HepG2 (cell line): Measurements from ENCODE around the gene SRRM4. TPM values are rescaled to one million over a fixed set of nuclear protein-coding genes. Genes with fewer than 3 reads are reported as not detected.

Source experiments
- ATAC-seq: fragments of 200-7000 bp; cut with Tn5 transposase; 3 replicates; pipeline ENCODE4 v1.9.1; 2020; ENCODE audit warnings: mild to moderate bottlenecking, moderate library complexity
- BruUV-seq: library from RNA; stranded (reverse); fragments of 400-500 nt; replicated peaks from 2 replicates; lab custom pipeline; 2021; lab: Mats Ljungman, UMichigan
- CTCF ChIA-PET: fragments of 300-600 bp; formaldehyde crosslinking; extraction: SDS; loops from one replicate; lab custom pipeline; 2021; ENCODE audit warnings: low total read pairs, inconsistent platforms, low intra/inter-chr PET ratio; lab: Yijun Ruan, JAX
- POLR2A ChIA-PET: fragments of 350-600 bp; sonication (Branson Sonifier 250); formaldehyde crosslinking; loops from one replicate; lab custom pipeline; 2020; ENCODE audit warnings: antibody characterized with exemption, inconsistent platforms; lab: Yijun Ruan, JAX
- DNase-seq: peaks from one replicate; pipeline ENCODE4 v3.0.0-alpha.2; 2015; ENCODE audit warnings: low spot score
- FAIRE-seq: peaks from 3 replicates; lab custom pipeline; 2011; peaks lifted over from hg19 to GRCh38; lab: Jason Lieb, UNC
- H2AFZ ChIP-seq: one replicate; pipeline ENCODE4 v1.6.1; 2011; ENCODE audit warnings: low read length, inconsistent platforms
- H3K27ac ChIP-seq: fragments of 300-600 bp; 3 replicates; pipeline ENCODE4 v1.8.0; 2011; ENCODE audit warnings: mixed run types, mild to moderate bottlenecking, mixed read lengths, low read length, inconsistent platforms; ENCODE audit not compliant: insufficient read depth; ENCODE audit errors: extremely low read length
- H3K27me3 ChIP-seq, 2 experiments: fragments of 200-600 bp in 1 of 2; 2 replicates in 1 of 2; 3 replicates in 1 of 2; pipeline versions ENCODE4 v1.6.0 to v1.8.0; 2011; ENCODE audit warnings: low read length in 2 of 2, mild to moderate bottlenecking in 2 of 2, moderate library complexity in 2 of 2, inconsistent platforms in 1 of 2; ENCODE audit not compliant: insufficient read depth in 2 of 2, control insufficient read depth in 1 of 2
- H3K36me3 ChIP-seq, 2 experiments: fragments of 200-600 bp in 1 of 2; replicated peaks in 1 of 2; 2 replicates in 1 of 2; 3 replicates in 1 of 2; pipeline versions ENCODE4 v1.5.1 to v1.8.0; 2011; ENCODE audit warnings: low read length in 2 of 2, inconsistent platforms in 1 of 2; ENCODE audit not compliant: insufficient read depth in 2 of 2, control insufficient read depth in 1 of 2
- H3K4me1 ChIP-seq: 2 replicates; pipeline ENCODE4 v1.5.1; 2012; ENCODE audit warnings: low read length, inconsistent platforms; ENCODE audit not compliant: insufficient read depth
- H3K4me2 ChIP-seq: 2 replicates; pipeline ENCODE4 v1.6.0; 2011; ENCODE audit warnings: low read depth, low read length, inconsistent platforms
- H3K4me3 ChIP-seq, 3 experiments: fragments of 200-600 bp in 1 of 3; sonication (generic), shearing (Covaris generic) in 1 of 3; replicated peaks in 1 of 3; 2 replicates each; pipeline ENCODE4 v1.5.1; 2011 to 2016; ENCODE audit warnings: low read length in 3 of 3, inconsistent platforms in 2 of 3, low read depth in 2 of 3, mild to moderate bottlenecking in 2 of 3, control low read depth in 1 of 3, mixed read lengths in 1 of 3; ENCODE audit not compliant: insufficient read depth in 1 of 3
- H3K79me2 ChIP-seq: one replicate; pipeline ENCODE4 v1.6.1; 2011; ENCODE audit warnings: low read length, inconsistent platforms; ENCODE audit not compliant: insufficient read depth
- H3K9ac ChIP-seq: 2 replicates; pipeline ENCODE4 v1.6.0; 2011; ENCODE audit warnings: mild to moderate bottlenecking, low read depth, low read length, inconsistent platforms; ENCODE audit not compliant: insufficient read depth
- H3K9me3 ChIP-seq: 2 replicates; pipeline ENCODE4 v1.5.1; 2012; ENCODE audit warnings: mild to moderate bottlenecking, low read length
- H4K20me1 ChIP-seq: 2 replicates; pipeline ENCODE4 v1.6.0; 2011; ENCODE audit warnings: inconsistent platforms, mild to moderate bottlenecking, low read length, moderate library complexity; ENCODE audit not compliant: insufficient read depth
- CEBPB ChIP-seq: IDR thresholded peaks from 2 replicates; pipeline ENCODE4 v1.6.1; 2011; ENCODE audit warnings: low read depth, low read length, improper control_type of control experiment, borderline replicate concordance
- CEBPG ChIP-seq: IDR thresholded peaks from 2 replicates; pipeline ENCODE4 v1.6.1; 2016
- NFIB ChIP-seq: sonication (generic); formaldehyde crosslinking; IDR thresholded peaks from 2 replicates; pipeline ENCODE4 v1.9.0; 2021; ENCODE audit warnings: missing genetic modification reagents, mild to moderate bottlenecking, borderline replicate concordance
- SMARCC2 ChIP-seq: fragments of 450-650 bp; IDR thresholded peaks from 2 replicates; pipeline ENCODE4 v1.6.1; 2017; ENCODE audit warnings: antibody characterized with exemption, mild to moderate bottlenecking
- TBX3 ChIP-seq: fragments of 450-650 bp; IDR thresholded peaks from 2 replicates; pipeline ENCODE4 v1.6.1; 2017; ENCODE audit warnings: antibody characterized with exemption, mild to moderate bottlenecking, inconsistent platforms, borderline replicate concordance
- WGBS: methylation state at CpG from one replicate; pipeline ENCODE4 v1.1.6; 2017; ENCODE audit warnings: low lambda C conversion rate; 5-methylcytosine and 5-hydroxymethylcytosine counted together
- in situ Hi-C: cut with HindIII; loops from 2 replicates; pipeline ENCODE4 v1.10.0; 2017; ENCODE audit warnings: low pct_unique_long_range_greater_than_20kb; ENCODE audit not compliant: extremely low pct_ligation_motif_present
- intact Hi-C: fragments of 100-400 bp; cut with micrococcal nuclease; formaldehyde crosslinking; loops from one replicate; pipeline ENCODE4 v1.10.0; 2022; ENCODE audit not compliant: unreplicated experiment
- polyA plus RNA-seq, 8 experiments: library from polyadenylated mRNA; depleted of rRNA in 3 of 8; stranded (reverse) in 7 of 8; unstranded in 1 of 8; fragments of >200 nt; fragmentation: Illumina TruSeq in 4 of 8; extraction: Trizol in 4 of 8; gene quantifications; 2 replicates each; pipeline versions ENCODE4 v1.2.1 to v1.2.3, GENCODE V29; 2011 to 2016; ENCODE audit warnings: low read depth in 4 of 8, missing spikeins in 1 of 8, mixed read lengths in 1 of 8; ENCODE audit not compliant: insufficient read depth in 1 of 8
- total RNA-seq, 5 experiments: library from RNA; depleted of rRNA; stranded (reverse); fragments of >200 nt; fragmentation: Illumina TruSeq; extraction: Trizol; gene quantifications; 2 replicates each; pipeline ENCODE4 v1.2.3, GENCODE V29; 2016; ENCODE audit warnings: low read depth in 1 of 5
- TF ChIP-seq, protein P1 (sequence below), 2 experiments: IDR thresholded peaks; 2 replicates each; pipeline ENCODE4 v1.6.1; 2011 to 2012; ENCODE audit warnings: low read length in 2 of 2, borderline replicate concordance in 1 of 2, low read depth in 1 of 2, mild to moderate bottlenecking in 1 of 2, moderate library complexity in 1 of 2
- TF ChIP-seq, protein P2 (sequence below): sonication (generic); formaldehyde crosslinking; conservative IDR thresholded peaks from 2 replicates; pipeline ENCODE4 v1.4.0; 2020; ENCODE audit warnings: missing genetic modification reagents
- TF ChIP-seq, protein P3 (sequence below): sonication (generic); formaldehyde crosslinking; IDR thresholded peaks from 2 replicates; pipeline ENCODE4 v1.4.0; 2020; ENCODE audit warnings: mild to moderate bottlenecking, missing genetic modification reagents, borderline replicate concordance
- TF ChIP-seq, protein P4 (sequence below): sonication (generic); formaldehyde crosslinking; IDR thresholded peaks from 2 replicates; pipeline ENCODE4 v1.8.1; 2022; ENCODE audit warnings: mild to moderate bottlenecking, missing genetic modification reagents

SRRM4 gene
- total and polyA plus RNA-seq, 2 of the 13 experiments (the other 11 are each of a cell fraction or from before 2014, with no cell fraction given), result not detected

DNA sequence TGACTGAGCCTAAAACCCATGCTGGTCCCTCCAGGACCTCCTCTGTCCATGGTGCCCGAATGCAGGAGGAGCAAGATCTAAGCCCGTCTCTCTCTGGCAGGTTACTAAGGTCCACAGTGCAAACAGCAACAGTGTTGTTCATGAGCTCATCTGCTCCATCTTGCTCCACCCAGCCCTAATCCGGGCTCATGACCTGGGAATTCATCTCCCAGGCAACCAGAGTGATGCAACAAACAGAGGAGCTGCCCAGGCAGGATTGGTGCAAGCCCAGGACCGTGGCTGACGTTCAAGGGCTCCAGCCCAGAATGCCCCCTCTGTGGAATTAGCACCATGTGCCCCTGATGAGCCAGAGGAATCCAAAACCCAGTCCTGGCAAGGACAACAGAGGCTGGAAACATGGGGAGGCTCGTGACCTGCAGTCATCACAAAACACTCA is 227.3 kb downstream of the SRRM4 start:
- Histone ChIP-seq H3K4me3 (no peak overlapping the region), H4K20me1 (no peaks in the 10 kb centered on the region), H3K27me3 (no peaks in the 10 kb centered on the region; a peak in 1 of 5 replicates), H3K4me1 (no peaks in the 10 kb centered on the region), H3K9ac (no peak overlapping the region), H2AFZ (no peak overlapping the region), H3K79me2 (no peaks in the 10 kb centered on the region), H3K9me3 (no peaks in the 10 kb centered on the region), H3K27ac (no peak overlapping the region), H3K4me2 (no peak overlapping the region), H3K36me3 (no peaks in the 10 kb centered on the region)
- no TSS peak for BruUV-seq
- FAIRE-seq (no peak), ATAC-seq (peak; percentile 48; the same call in 2 of the 3 replicates), DNase-seq (peak; percentile 33)
- CTCF ChIA-PET, result no interaction called here
- in situ Hi-C loops, result no loop called here
- intact Hi-C loops, result no loop called here
- POLR2A ChIA-PET, result no interaction called here
- WGBS, result no CpG with 5 or more reads among the region's 6 CpGs
- TF ChIP-seq CEBPB (peak; percentile 51; the same call in 1 of the 2 replicates), TBX3 (no peak), SMARCC2 (no peak), CEBPG (CRISPR knock-in tag) (no peak), NFIB (CRISPR knock-in tag) (no peak)
- TF ChIP-seq, protein P1, sequence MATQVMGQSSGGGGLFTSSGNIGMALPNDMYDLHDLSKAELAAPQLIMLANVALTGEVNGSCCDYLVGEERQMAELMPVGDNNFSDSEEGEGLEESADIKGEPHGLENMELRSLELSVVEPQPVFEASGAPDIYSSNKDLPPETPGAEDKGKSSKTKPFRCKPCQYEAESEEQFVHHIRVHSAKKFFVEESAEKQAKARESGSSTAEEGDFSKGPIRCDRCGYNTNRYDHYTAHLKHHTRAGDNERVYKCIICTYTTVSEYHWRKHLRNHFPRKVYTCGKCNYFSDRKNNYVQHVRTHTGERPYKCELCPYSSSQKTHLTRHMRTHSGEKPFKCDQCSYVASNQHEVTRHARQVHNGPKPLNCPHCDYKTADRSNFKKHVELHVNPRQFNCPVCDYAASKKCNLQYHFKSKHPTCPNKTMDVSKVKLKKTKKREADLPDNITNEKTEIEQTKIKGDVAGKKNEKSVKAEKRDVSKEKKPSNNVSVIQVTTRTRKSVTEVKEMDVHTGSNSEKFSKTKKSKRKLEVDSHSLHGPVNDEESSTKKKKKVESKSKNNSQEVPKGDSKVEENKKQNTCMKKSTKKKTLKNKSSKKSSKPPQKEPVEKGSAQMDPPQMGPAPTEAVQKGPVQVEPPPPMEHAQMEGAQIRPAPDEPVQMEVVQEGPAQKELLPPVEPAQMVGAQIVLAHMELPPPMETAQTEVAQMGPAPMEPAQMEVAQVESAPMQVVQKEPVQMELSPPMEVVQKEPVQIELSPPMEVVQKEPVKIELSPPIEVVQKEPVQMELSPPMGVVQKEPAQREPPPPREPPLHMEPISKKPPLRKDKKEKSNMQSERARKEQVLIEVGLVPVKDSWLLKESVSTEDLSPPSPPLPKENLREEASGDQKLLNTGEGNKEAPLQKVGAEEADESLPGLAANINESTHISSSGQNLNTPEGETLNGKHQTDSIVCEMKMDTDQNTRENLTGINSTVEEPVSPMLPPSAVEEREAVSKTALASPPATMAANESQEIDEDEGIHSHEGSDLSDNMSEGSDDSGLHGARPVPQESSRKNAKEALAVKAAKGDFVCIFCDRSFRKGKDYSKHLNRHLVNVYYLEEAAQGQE (IDR thresholded peaks at IDR 0.05; ENCODE audit: borderline replicate concordance in 1 of 2, low read depth in 1 of 2, low read length in 2 of 2), result peak in 1 of 2 experiments; percentile 63; a peak in 3 of 4 replicates
- TF ChIP-seq, protein P2, sequence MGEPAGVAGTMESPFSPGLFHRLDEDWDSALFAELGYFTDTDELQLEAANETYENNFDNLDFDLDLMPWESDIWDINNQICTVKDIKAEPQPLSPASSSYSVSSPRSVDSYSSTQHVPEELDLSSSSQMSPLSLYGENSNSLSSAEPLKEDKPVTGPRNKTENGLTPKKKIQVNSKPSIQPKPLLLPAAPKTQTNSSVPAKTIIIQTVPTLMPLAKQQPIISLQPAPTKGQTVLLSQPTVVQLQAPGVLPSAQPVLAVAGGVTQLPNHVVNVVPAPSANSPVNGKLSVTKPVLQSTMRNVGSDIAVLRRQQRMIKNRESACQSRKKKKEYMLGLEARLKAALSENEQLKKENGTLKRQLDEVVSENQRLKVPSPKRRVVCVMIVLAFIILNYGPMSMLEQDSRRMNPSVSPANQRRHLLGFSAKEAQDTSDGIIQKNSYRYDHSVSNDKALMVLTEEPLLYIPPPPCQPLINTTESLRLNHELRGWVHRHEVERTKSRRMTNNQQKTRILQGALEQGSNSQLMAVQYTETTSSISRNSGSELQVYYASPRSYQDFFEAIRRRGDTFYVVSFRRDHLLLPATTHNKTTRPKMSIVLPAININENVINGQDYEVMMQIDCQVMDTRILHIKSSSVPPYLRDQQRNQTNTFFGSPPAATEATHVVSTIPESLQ (CRISPR knock-in tag), result no peak
- TF ChIP-seq, protein P3, sequence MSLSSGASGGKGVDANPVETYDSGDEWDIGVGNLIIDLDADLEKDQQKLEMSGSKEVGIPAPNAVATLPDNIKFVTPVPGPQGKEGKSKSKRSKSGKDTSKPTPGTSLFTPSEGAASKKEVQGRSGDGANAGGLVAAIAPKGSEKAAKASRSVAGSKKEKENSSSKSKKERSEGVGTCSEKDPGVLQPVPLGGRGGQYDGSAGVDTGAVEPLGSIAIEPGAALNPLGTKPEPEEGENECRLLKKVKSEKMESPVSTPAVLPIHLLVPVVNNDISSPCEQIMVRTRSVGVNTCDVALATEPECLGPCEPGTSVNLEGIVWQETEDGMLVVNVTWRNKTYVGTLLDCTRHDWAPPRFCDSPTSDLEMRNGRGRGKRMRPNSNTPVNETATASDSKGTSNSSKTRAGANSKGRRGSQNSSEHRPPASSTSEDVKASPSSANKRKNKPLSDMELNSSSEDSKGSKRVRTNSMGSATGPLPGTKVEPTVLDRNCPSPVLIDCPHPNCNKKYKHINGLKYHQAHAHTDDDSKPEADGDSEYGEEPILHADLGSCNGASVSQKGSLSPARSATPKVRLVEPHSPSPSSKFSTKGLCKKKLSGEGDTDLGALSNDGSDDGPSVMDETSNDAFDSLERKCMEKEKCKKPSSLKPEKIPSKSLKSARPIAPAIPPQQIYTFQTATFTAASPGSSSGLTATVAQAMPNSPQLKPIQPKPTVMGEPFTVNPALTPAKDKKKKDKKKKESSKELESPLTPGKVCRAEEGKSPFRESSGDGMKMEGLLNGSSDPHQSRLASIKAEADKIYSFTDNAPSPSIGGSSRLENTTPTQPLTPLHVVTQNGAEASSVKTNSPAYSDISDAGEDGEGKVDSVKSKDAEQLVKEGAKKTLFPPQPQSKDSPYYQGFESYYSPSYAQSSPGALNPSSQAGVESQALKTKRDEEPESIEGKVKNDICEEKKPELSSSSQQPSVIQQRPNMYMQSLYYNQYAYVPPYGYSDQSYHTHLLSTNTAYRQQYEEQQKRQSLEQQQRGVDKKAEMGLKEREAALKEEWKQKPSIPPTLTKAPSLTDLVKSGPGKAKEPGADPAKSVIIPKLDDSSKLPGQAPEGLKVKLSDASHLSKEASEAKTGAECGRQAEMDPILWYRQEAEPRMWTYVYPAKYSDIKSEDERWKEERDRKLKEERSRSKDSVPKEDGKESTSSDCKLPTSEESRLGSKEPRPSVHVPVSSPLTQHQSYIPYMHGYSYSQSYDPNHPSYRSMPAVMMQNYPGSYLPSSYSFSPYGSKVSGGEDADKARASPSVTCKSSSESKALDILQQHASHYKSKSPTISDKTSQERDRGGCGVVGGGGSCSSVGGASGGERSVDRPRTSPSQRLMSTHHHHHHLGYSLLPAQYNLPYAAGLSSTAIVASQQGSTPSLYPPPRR (CRISPR knock-in tag), result no peak
- TF ChIP-seq, protein P4, sequence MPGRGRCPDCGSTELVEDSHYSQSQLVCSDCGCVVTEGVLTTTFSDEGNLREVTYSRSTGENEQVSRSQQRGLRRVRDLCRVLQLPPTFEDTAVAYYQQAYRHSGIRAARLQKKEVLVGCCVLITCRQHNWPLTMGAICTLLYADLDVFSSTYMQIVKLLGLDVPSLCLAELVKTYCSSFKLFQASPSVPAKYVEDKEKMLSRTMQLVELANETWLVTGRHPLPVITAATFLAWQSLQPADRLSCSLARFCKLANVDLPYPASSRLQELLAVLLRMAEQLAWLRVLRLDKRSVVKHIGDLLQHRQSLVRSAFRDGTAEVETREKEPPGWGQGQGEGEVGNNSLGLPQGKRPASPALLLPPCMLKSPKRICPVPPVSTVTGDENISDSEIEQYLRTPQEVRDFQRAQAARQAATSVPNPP (CRISPR knock-in tag), result no peak
